Liver (tissue), 9 donors: ENCODE results near the gene KRTAP19-7. TPM values are rescaled to one million over a fixed set of nuclear protein-coding genes. Genes with fewer than 3 reads are reported as not detected.

ENCODE experiments used
- DNase-seq: peaks from one replicate; pipeline ENCODE4 v3.0.0-alpha.2; 2017; ENCODE audit warnings: low spot score
- H3K27ac ChIP-seq, 2 donors: one replicate each; pipeline ENCODE4 v1.7.0; 2013; ENCODE audit warnings: inconsistent platforms in 2 of 2, low read length in 2 of 2, control low read depth in 1 of 2, low read depth in 1 of 2, mild to moderate bottlenecking in 1 of 2
- H3K27me3 ChIP-seq, 4 donors: one replicate each; pipeline versions ENCODE4 v1.6.1 to v1.7.0; 2013; ENCODE audit warnings: low read length in 3 of 4, inconsistent platforms in 1 of 4, mild to moderate bottlenecking in 1 of 4, moderate library complexity in 1 of 4; ENCODE audit not compliant: control insufficient read depth in 4 of 4, insufficient read depth in 4 of 4
- H3K36me3 ChIP-seq, 4 donors: one replicate each; pipeline versions ENCODE4 v1.6.1 to v1.7.0; 2013; ENCODE audit warnings: low read length in 3 of 4, mild to moderate bottlenecking in 3 of 4, low read depth in 1 of 4, moderate library complexity in 1 of 4; ENCODE audit not compliant: control insufficient read depth in 4 of 4, insufficient read depth in 3 of 4
- H3K4me1 ChIP-seq, 4 donors: one replicate each; pipeline versions ENCODE4 v1.6.1 to v1.7.0; 2013; ENCODE audit warnings: low read length in 3 of 4, mild to moderate bottlenecking in 3 of 4, moderate library complexity in 1 of 4; ENCODE audit not compliant: control insufficient read depth in 4 of 4, insufficient read depth in 4 of 4
- H3K4me3 ChIP-seq, 3 donors: one replicate each; pipeline versions ENCODE4 v1.6.1 to v1.7.0; 2013; ENCODE audit warnings: low read length in 3 of 3, control low read depth in 1 of 3, low read depth in 1 of 3, mild to moderate bottlenecking in 1 of 3
- H3K9ac ChIP-seq, 2 donors: one replicate each; pipeline ENCODE4 v1.7.0; 2013; ENCODE audit warnings: low read length in 2 of 2, mild to moderate bottlenecking in 2 of 2, moderate library complexity in 2 of 2, control low read depth in 1 of 2, low read depth in 1 of 2
- H3K9me3 ChIP-seq, 4 donors: one replicate each; pipeline versions ENCODE4 v1.6.1 to v1.7.0; 2013; ENCODE audit warnings: low read length in 3 of 4; ENCODE audit not compliant: control insufficient read depth in 4 of 4
- EGR1 ChIP-seq, 2 donors: IDR thresholded peaks; 2 replicates each; pipeline ENCODE4 v1.6.1; 2016 to 2018; ENCODE audit warnings: antibody characterized with exemption in 2 of 2, low read depth in 2 of 2
- FOXA2 ChIP-seq: IDR thresholded peaks from 2 replicates; pipeline ENCODE4 v1.6.1; 2016; ENCODE audit warnings: antibody characterized with exemption
- GABPA ChIP-seq, 2 donors: IDR thresholded peaks in 1 of 2; conservative IDR thresholded peaks in 1 of 2; 2 replicates each; pipeline ENCODE4 v1.6.1; 2016; ENCODE audit warnings: antibody characterized with exemption in 2 of 2, mild to moderate bottlenecking in 1 of 2, moderate library complexity in 1 of 2
- HNF4A ChIP-seq, 2 donors: conservative IDR thresholded peaks; 2 replicates each; pipeline ENCODE4 v1.6.1; 2016; ENCODE audit warnings: antibody characterized with exemption in 2 of 2, mild to moderate bottlenecking in 2 of 2
- HNF4G ChIP-seq: IDR thresholded peaks from 2 replicates; pipeline ENCODE4 v1.6.1; 2016; ENCODE audit warnings: antibody characterized with exemption
- JUND ChIP-seq, 2 donors: IDR thresholded peaks; 2 replicates each; pipeline ENCODE4 v1.6.1; 2016; ENCODE audit warnings: antibody characterized with exemption in 2 of 2
- MAX ChIP-seq: IDR thresholded peaks from 2 replicates; pipeline ENCODE4 v1.6.1; 2016; ENCODE audit warnings: antibody characterized with exemption
- NR2F2 ChIP-seq: IDR thresholded peaks from 2 replicates; pipeline ENCODE4 v1.6.1; 2016; ENCODE audit warnings: antibody characterized with exemption
- RAD21 ChIP-seq, 2 donors: IDR thresholded peaks; 2 replicates each; pipeline ENCODE4 v1.6.1; 2016; ENCODE audit warnings: antibody characterized with exemption in 2 of 2, mild to moderate bottlenecking in 2 of 2
- REST ChIP-seq: IDR thresholded peaks from 2 replicates; pipeline ENCODE4 v1.6.1; 2016; ENCODE audit warnings: antibody characterized with exemption, mild to moderate bottlenecking
- RXRA ChIP-seq, 2 donors: IDR thresholded peaks; 2 replicates each; pipeline ENCODE4 v1.6.1; 2017 to 2018; ENCODE audit warnings: antibody characterized with exemption in 2 of 2, mild to moderate bottlenecking in 1 of 2
- SP1 ChIP-seq: IDR thresholded peaks from 2 replicates; pipeline ENCODE4 v1.6.1; 2018; ENCODE audit warnings: antibody characterized with exemption, mild to moderate bottlenecking
- TAF1 ChIP-seq: conservative IDR thresholded peaks from 2 replicates; pipeline ENCODE4 v1.6.1; 2016; ENCODE audit warnings: antibody characterized with exemption, mild to moderate bottlenecking
- YY1 ChIP-seq: IDR thresholded peaks from 2 replicates; pipeline ENCODE4 v1.6.1; 2016; ENCODE audit warnings: antibody characterized with exemption, mild to moderate bottlenecking
- WGBS: extraction: QIAGEN DNeasy Blood & Tissue Kit; methylation state at CpG from one replicate; pipeline ENCODE4 v1.1.7; 2013; 5-methylcytosine and 5-hydroxymethylcytosine counted together
- polyA plus RNA-seq, 2 donors: library from polyadenylated mRNA; stranded (reverse) in 1 of 2; unstranded in 1 of 2; fragments of 200-250 nt in 1 of 2; fragments of >200 nt in 1 of 2; fragmentation: Nextera tagmentation in 1 of 2; extraction: Ambion mirVana in 1 of 2; gene quantifications; one replicate each; pipeline versions ENCODE4 v1.2.1 to v1.2.3, GENCODE V29; 2013 to 2015
- total RNA-seq, 2 donors: library from RNA; depleted of rRNA; stranded (reverse); fragments of >200 nt; gene quantifications; one replicate each; pipeline ENCODE4 v1.2.3, GENCODE V29; 2014
- TF ChIP-seq, protein P1 (sequence below): IDR thresholded peaks from 2 replicates; pipeline ENCODE4 v1.6.1; 2016; ENCODE audit warnings: antibody characterized with exemption
- TF ChIP-seq, protein P2 (sequence below): fragments of 150-350 bp; IDR thresholded peaks from 2 replicates; pipeline ENCODE4 v1.5.1; 2017; ENCODE audit warnings: improper control_type of control experiment, low read depth, low read length; ENCODE audit not compliant: missing input control
- TF ChIP-seq, protein P3 (sequence below): IDR thresholded peaks from 2 replicates; pipeline ENCODE4 v1.6.1; 2016; ENCODE audit warnings: antibody characterized with exemption
- donor health status: healthy.
- donor health status: healthy.
- donor health status: healthy.
- donor health status: healthy.
- donor health status: healthy.

KRTAP19-7 gene
- total and polyA plus RNA-seq, 4 donors, result not detected

DNA sequence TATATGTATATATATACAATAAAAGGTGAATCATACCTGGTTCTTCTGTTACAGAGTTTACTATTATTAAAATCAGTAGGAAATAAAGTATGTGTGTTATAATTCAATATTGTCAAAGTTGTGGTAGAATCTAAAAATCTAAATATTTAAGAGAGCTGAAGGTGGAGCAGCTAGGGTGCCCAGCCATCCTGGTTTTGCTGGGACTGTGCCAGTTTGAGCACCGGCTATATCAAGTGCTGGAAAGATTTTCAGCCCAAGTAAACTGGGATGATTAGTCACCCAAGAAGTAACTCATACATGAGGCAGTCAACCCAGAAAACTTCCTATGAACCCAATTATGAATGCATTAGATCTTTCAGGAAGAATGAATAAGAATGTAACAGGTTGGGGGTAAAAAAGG lies 42.2 kb downstream of the KRTAP19-7 start:
- H3K27me3 ChIP-seq, result no peaks in the 10 kb centered on the region
- TF ChIP-seq GABPA (IDR thresholded peaks at IDR 0.05 in 1 of 2, conservative IDR thresholded peaks at IDR 0.05 in 1 of 2) (no peak), NR2F2 (no peak), RXRA (IDR thresholded peaks at IDR 0.05) (no peak), HNF4G (no peak), TAF1 (no peak), JUND (IDR thresholded peaks at IDR 0.05) (no peak), RAD21 (IDR thresholded peaks at IDR 0.05) (no peak)
- TF ChIP-seq, protein P1, sequence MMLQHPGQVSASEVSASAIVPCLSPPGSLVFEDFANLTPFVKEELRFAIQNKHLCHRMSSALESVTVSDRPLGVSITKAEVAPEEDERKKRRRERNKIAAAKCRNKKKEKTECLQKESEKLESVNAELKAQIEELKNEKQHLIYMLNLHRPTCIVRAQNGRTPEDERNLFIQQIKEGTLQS, result no peak
- TF ChIP-seq, protein P2, sequence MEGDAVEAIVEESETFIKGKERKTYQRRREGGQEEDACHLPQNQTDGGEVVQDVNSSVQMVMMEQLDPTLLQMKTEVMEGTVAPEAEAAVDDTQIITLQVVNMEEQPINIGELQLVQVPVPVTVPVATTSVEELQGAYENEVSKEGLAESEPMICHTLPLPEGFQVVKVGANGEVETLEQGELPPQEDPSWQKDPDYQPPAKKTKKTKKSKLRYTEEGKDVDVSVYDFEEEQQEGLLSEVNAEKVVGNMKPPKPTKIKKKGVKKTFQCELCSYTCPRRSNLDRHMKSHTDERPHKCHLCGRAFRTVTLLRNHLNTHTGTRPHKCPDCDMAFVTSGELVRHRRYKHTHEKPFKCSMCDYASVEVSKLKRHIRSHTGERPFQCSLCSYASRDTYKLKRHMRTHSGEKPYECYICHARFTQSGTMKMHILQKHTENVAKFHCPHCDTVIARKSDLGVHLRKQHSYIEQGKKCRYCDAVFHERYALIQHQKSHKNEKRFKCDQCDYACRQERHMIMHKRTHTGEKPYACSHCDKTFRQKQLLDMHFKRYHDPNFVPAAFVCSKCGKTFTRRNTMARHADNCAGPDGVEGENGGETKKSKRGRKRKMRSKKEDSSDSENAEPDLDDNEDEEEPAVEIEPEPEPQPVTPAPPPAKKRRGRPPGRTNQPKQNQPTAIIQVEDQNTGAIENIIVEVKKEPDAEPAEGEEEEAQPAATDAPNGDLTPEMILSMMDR, result no peak
- H3K36me3 ChIP-seq, result peaks cover 0 to 2% (median 0%) of the 10 kb centered on the region in 4 donors
- H3K4me3 ChIP-seq, result no peak overlapping the region
- no peak overlapping the region for H3K9ac ChIP-seq
- H3K27ac ChIP-seq, result no peak overlapping the region
- H3K4me1 ChIP-seq, result no peaks in the 10 kb centered on the region
- no peak for DNase-seq
- H3K9me3 ChIP-seq, result no peaks in the 10 kb centered on the region
- WGBS, result 65% methylated on average over 1 of the region's 1 CpG

DNA sequence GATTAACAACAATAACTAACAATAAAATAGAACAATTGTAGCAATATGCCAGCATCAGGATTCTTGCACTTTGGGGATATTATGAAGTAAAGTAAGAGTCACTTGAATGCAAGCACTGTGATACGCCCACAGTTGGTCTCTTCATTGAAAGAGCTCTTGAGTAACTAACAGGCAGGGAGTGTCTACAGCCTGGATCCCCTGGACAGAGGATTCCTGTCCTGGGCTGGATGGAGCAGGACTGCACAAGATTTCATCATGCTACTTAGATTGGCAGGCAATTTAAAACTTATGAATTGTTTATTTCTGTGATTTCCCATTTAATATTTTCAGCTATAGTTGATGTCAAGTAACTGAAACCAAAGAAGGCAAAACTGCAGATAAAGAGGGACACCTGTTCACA lies 45.4 kb downstream of the KRTAP19-7 start:
- WGBS, result 76% methylated on average over 1 of the region's 1 CpG

More for the DNA sequence above, 45.4 kb downstream of the KRTAP19-7 start:
- Histone ChIP-seq H3K36me3 (no peaks in the 10 kb centered on the region), H3K4me3 (no peak overlapping the region), H3K9me3 (no peaks in the 10 kb centered on the region), H3K27ac (no peak overlapping the region), H3K27me3 (no peaks in the 10 kb centered on the region), H3K4me1 (no peaks in the 10 kb centered on the region), H3K9ac (no peak overlapping the region)
- no peak for TF ChIP-seq HNF4A (conservative IDR thresholded peaks at IDR 0.05)
- no peak for TF ChIP-seq REST
- TF ChIP-seq YY1, result no peak
- TF ChIP-seq FOXA2, result no peak
- TF ChIP-seq, protein P1, result no peak
- TF ChIP-seq, protein P2, result no peak
- no peak for TF ChIP-seq TAF1
- no peak for TF ChIP-seq EGR1 (IDR thresholded peaks at IDR 0.05; ENCODE audit: low read depth in 2 of 2)
- TF ChIP-seq JUND (IDR thresholded peaks at IDR 0.05), result no peak
- no peak for TF ChIP-seq MAX
- no peak for TF ChIP-seq NR2F2
- TF ChIP-seq SP1, result no peak
- no peak for TF ChIP-seq RAD21 (IDR thresholded peaks at IDR 0.05)
- TF ChIP-seq, protein P3, sequence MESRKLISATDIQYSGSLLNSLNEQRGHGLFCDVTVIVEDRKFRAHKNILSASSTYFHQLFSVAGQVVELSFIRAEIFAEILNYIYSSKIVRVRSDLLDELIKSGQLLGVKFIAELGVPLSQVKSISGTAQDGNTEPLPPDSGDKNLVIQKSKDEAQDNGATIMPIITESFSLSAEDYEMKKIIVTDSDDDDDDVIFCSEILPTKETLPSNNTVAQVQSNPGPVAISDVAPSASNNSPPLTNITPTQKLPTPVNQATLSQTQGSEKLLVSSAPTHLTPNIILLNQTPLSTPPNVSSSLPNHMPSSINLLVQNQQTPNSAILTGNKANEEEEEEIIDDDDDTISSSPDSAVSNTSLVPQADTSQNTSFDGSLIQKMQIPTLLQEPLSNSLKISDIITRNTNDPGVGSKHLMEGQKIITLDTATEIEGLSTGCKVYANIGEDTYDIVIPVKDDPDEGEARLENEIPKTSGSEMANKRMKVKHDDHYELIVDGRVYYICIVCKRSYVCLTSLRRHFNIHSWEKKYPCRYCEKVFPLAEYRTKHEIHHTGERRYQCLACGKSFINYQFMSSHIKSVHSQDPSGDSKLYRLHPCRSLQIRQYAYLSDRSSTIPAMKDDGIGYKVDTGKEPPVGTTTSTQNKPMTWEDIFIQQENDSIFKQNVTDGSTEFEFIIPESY, result no peak
- TF ChIP-seq HNF4G, result no peak
- no peak for TF ChIP-seq RXRA (IDR thresholded peaks at IDR 0.05)
- TF ChIP-seq GABPA (IDR thresholded peaks at IDR 0.05 in 1 of 2, conservative IDR thresholded peaks at IDR 0.05 in 1 of 2), result no peak
- no peak for DNase-seq
